Hepatocyte (in vitro differentiated cells): ENCODE measurements around the gene EPRS1. TPM values are rescaled to one million over a fixed set of nuclear protein-coding genes. Genes with fewer than 3 reads are reported as not detected.

Source experiments
- DNase-seq: peaks from one replicate; pipeline ENCODE4 v3.0.0-alpha.2; 2016; ENCODE audit warnings: low spot score
- H2AFZ ChIP-seq: fragments of 200-600 bp; sonication (generic); 2 replicates; pipeline ENCODE4 v1.6.0; 2016; ENCODE audit warnings: antibody characterized with exemption, mild to moderate bottlenecking
- H3K27ac ChIP-seq: fragments of 200-600 bp; sonication (generic); 2 replicates; pipeline ENCODE4 v1.5.1; 2016; ENCODE audit warnings: mild to moderate bottlenecking
- H3K27me3 ChIP-seq: fragments of 200-600 bp; sonication (generic); 2 replicates; pipeline ENCODE4 v1.6.1; 2016
- H3K36me3 ChIP-seq: fragments of 200-600 bp; sonication (generic); replicated peaks from 2 replicates; pipeline ENCODE4 v1.5.1; 2016; ENCODE audit warnings: low read depth; ENCODE audit not compliant: insufficient read depth
- H3K4me1 ChIP-seq: fragments of 200-600 bp; sonication (generic); 2 replicates; pipeline ENCODE4 v1.5.1; 2016; ENCODE audit warnings: mild to moderate bottlenecking, moderate library complexity; ENCODE audit not compliant: insufficient read depth
- H3K4me2 ChIP-seq: fragments of 200-600 bp; sonication (generic); 2 replicates; pipeline ENCODE4 v1.6.0; 2016
- H3K4me3 ChIP-seq: fragments of 200-600 bp; sonication (generic); 2 replicates; pipeline ENCODE4 v1.5.1; 2016; ENCODE audit warnings: mild to moderate bottlenecking
- H3K79me2 ChIP-seq: fragments of 200-600 bp; sonication (generic); 2 replicates; pipeline ENCODE4 v1.6.0; 2017; ENCODE audit warnings: mild to moderate bottlenecking
- H3K9me2 ChIP-seq: fragments of 200-600 bp; sonication (generic); replicated peaks from 2 replicates; pipeline ENCODE4 v1.6.0; 2017; ENCODE audit warnings: mild to moderate bottlenecking; ENCODE audit not compliant: insufficient read depth
- H3K9me3 ChIP-seq: fragments of 200-600 bp; sonication (generic); 2 replicates; pipeline ENCODE4 v1.5.1; 2016; ENCODE audit warnings: low read depth, mild to moderate bottlenecking
- H4K20me1 ChIP-seq: fragments of 200-600 bp; sonication (generic); 2 replicates; pipeline ENCODE4 v1.6.0; 2016; ENCODE audit warnings: mild to moderate bottlenecking; ENCODE audit not compliant: insufficient read depth, poor library complexity, severe bottlenecking
- CTCF ChIP-seq: fragments of 200-600 bp; sonication (generic); IDR thresholded peaks from 2 replicates; pipeline ENCODE4 v1.5.1; 2016; ENCODE audit warnings: antibody characterized with exemption, mild to moderate bottlenecking; ENCODE audit not compliant: poor library complexity
- EZH2 ChIP-seq: fragments of 200-600 bp; sonication (generic); IDR thresholded peaks from 2 replicates; pipeline ENCODE4 v1.6.1; 2016; ENCODE audit warnings: antibody characterized with exemption, mild to moderate bottlenecking, borderline replicate concordance
- EZH2phosphoT487 ChIP-seq: fragments of 200-600 bp; sonication (generic); IDR thresholded peaks from one replicate; pipeline ENCODE4 v1.6.1; 2018; ENCODE audit warnings: antibody characterized with exemption, mild to moderate bottlenecking, low read depth, moderate library complexity; ENCODE audit not compliant: unreplicated experiment, severe bottlenecking
- WGBS: methylation state at CpG from one replicate; pipeline ENCODE4 v1.1.6; 2016; ENCODE audit warnings: low lambda C conversion rate; ENCODE audit errors: missing lambda C conversion rate; 5-methylcytosine and 5-hydroxymethylcytosine counted together
- polyA plus RNA-seq: library from polyadenylated mRNA; unstranded; fragments of >200 nt; fragmentation: Nextera tagmentation; extraction: Ambion mirVana; gene quantifications from 2 replicates; pipeline ENCODE4 v1.2.1, GENCODE V29; 2016
- total RNA-seq: library from RNA; depleted of rRNA; stranded (reverse); fragments of >200 nt; gene quantifications from 2 replicates; pipeline ENCODE4 v1.2.3, GENCODE V29; 2014

EPRS1 gene
- total RNA-seq (66.3 and 73.9 TPM in 2 replicates), polyA plus RNA-seq (49.7 and 50.7 TPM in 2 replicates)

DNA sequence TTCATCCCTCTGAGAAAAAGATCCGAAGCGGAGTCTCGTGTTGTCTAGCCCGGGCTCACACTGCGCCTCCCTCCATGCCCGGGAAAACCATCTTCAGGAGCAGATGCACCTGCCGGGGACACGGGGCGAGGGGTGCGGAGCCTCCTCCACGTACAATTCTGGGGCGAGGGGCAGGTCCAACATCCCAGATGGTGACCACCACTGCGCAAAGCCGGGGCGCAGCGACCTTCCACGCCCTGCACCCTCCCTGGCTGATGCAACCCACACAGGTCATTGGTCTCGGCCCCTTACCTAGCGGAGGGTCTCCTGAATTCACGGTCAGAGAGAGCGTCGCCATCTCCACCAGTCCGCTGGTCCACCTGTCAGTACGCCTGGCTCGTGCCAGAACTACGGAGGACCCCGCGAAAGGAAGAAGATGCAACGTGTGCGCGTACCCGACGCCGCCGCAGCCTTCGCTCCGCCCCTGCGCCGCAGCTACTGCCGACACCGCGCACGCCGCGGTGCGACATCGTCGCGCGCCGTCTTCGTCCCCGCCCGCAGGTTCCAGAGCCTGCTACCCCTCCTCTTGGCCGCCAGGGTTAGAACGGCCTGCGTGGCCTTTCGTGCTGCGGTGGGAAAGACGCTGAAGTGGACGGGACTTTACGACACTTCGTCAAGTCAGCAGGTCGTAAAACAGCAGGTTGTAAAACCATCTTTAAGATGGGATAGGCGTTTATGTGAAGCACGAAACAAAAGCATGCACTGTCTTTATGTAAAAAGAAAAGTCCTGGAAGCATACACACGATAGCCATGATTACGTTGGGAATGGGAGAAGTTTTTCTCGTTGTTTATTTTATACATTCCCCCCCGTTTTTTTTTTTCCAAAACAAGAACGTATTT is at the start of gene EPRS1:
TSS of gene EPRS1 (minus strand) at position 454 of the 879 bp plus-strand sequence. CDS start at position 337, 117 bp downstream.
- Histone ChIP-seq H3K36me3 (no peaks in the 10 kb centered on the region), H3K9me2 (no peaks in the 10 kb centered on the region), H4K20me1 (no peaks in the 10 kb centered on the region), H3K4me1 (peaks cover 6% of the 10 kb centered on the region), H3K4me2 (peak within 1 kb of the TSS; percentile 85), H3K9me3 (no peaks in the 10 kb centered on the region), H3K27ac (peak within 1 kb of the TSS; percentile 89), H3K4me3 (peak within 1 kb of the TSS; percentile 67), H3K79me2 (peaks cover 44% of the 10 kb centered on the region), H2AFZ (peak within 1 kb of the TSS; percentile 94), H3K27me3 (no peaks in the 10 kb centered on the region)
- under 1% methylated on average over 71 of the region's 71 CpGs for WGBS
- peak; percentile 96 for DNase-seq
- peak; percentile 49 for TF ChIP-seq CTCF
- no peak for TF ChIP-seq EZH2phosphoT487

DNA sequence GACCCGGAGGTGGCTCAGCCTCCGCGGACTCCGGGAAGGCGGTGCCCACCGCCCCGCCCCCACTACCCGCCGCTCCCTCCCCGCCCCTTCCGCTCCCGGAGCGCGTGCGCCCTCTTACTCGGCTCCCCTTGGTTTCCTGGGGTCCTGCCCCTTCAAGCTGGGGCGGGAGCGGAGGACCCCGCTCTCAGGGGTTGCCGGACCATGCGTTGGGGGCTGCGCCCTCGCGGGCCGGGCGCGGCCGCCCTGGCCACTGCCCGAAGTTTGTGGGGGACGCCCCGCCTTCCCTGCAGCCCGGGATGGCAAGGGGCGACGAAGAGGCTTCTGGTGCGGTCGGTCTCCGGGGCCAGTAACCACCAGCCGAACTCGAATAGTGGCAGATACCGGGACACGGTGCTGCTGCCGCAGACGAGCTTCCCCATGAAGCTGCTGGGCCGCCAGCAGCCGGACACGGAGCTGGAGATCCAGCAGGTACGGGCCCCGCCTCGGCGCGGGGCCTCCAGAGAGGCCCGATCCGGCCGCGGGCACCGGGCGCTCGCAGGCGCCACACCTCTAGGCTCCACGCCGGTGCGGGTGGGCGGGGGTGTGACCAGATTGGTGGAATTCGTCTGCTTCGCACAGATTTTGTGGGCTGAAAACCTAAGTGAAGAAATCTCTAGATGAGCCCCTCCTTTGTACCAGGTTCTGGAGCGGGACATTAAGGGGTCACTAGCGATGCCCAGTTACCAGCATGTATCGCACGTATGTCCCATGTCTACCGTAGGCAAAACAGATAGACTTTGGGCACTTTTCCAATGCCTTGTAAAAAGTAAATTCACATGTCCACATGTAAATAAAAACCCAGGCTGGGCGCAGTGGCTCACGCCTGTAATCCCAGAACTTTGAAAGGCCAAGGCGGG is 48.0 kb upstream of the EPRS1 start, which contains the start of gene IARS2:
TSS of gene IARS2 (plus strand) at position 117 of the 896 bp plus-strand sequence. CDS start at position 202, 85 bp downstream.
- H3K36me3 ChIP-seq: no peaks in the 10 kb centered on the region
- no peak for TF ChIP-seq EZH2
- no peak for TF ChIP-seq EZH2phosphoT487
- no peak for TF ChIP-seq CTCF
- peak within 1 kb of the TSS; percentile 90 for H3K4me3 ChIP-seq
- peaks cover 26% of the 10 kb centered on the region for H3K79me2 ChIP-seq
- 1% methylated on average over 66 of the region's 73 CpGs for WGBS
- no peaks in the 10 kb centered on the region for H3K9me3 ChIP-seq
- H3K9me2 ChIP-seq: no peaks in the 10 kb centered on the region
- DNase-seq: peak; percentile 96
- peak within 1 kb of the TSS; percentile 95 for H2AFZ ChIP-seq
- H4K20me1 ChIP-seq: peaks cover 3% of the 10 kb centered on the region
- no peaks in the 10 kb centered on the region for H3K27me3 ChIP-seq
- peaks cover 12% of the 10 kb centered on the region for H3K4me1 ChIP-seq
- H3K27ac ChIP-seq: peak within 1 kb of the TSS; percentile 91
- peak within 1 kb of the TSS; percentile 86 for H3K4me2 ChIP-seq

- Histone ChIP-seq H2AFZ (peak overlapping the region; percentile 51), H3K9me2 (no peaks in the 10 kb centered on the region), H3K36me3 (no peaks in the 10 kb centered on the region), H4K20me1 (peaks cover 3% of the 10 kb centered on the region), H3K79me2 (peaks cover 33% of the 10 kb centered on the region), H3K4me1 (peaks cover 12% of the 10 kb centered on the region), H3K4me3 (no peak overlapping the region), H3K9me3 (no peaks in the 10 kb centered on the region), H3K27me3 (no peaks in the 10 kb centered on the region), H3K27ac (peak overlapping the region; percentile 5), H3K4me2 (peak overlapping the region; percentile 51)
- DNase-seq: no peak
- TF ChIP-seq EZH2phosphoT487 (no peak), CTCF (no peak), EZH2 (no peak)
- 38% methylated on average over 8 of the region's 12 CpGs for WGBS
Measured at GRCh38 chr1:220093361-220094015, 47.2 kb upstream of the EPRS1 start.
